IPS DF 19.7 (cell line): Measurements from ENCODE around the gene HES5.
"Not testable (repeated sequence)": the region's sequence is repeated elsewhere in the genome, so short reads cannot be mapped to it uniquely, and the experiment has no call there.

Source experiments
- DNase-seq: peaks from one replicate; pipeline ENCODE4 v3.0.0-alpha.2; 2013; ENCODE audit warnings: low read depth, low spot score

HES5 gene

GRCh38 chr1:2529784-2530512 lies at the start of gene HES5:
Gene HES5 (minus strand): TSS chr1:2530263. CDS start chr1:2530164, 99 bp downstream.
- no peak for DNase-seq

GRCh38 chr1:2578758-2579118 lies 48.7 kb upstream of the HES5 start:
- DNase-seq, result no peak

DNA sequence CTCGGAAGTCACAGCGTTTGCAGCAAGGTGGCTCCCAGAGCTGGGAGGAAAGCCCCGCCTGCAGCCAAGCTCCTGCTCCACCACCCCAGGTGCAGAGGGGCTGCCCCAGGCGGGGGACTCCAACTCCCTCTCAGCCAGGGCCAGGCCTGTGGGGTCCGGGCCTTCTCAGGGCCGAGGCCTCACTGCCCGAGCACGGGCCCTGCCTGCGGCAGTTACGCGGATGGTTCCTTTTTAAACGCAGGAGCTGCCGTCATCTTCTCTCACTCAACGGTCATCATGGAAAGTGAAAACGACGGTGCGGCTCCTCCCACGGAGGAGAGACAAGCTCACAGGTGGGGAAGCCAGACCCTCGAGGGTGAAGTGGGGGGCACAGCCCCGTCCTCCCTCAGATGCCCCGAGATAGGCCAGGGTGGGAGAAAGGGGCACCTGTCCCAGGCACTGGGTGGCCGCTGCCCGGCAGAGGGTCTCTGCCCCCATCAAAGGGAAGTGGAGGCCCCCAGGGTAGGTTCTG lies 47.6 kb upstream of the HES5 start:
- DNase-seq, result not testable (repeated sequence)

GRCh38 chr1:2575801-2576663 lies 46.0 kb upstream of the HES5 start:
- DNase-seq, result no peak

DNA sequence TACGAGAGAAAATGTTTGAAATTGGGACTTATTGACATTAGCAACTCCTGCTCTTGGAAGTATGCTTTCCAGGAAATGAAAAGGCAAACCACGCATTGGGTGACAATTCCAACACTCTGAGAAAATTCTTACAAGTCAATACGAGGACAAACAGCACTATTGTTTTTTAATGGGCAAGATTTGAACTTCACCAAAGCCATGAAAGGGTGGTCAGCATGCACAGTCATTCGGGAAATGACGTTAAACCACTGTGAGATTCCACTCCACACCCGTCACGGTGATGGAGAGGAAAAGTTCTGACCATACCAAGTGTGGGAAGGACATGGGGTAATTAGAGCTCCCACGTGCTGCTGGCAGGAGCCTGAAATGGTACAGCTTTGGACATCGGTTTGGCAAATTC lies 44.3 kb upstream of the HES5 start:
- DNase-seq, result no peak

DNA sequence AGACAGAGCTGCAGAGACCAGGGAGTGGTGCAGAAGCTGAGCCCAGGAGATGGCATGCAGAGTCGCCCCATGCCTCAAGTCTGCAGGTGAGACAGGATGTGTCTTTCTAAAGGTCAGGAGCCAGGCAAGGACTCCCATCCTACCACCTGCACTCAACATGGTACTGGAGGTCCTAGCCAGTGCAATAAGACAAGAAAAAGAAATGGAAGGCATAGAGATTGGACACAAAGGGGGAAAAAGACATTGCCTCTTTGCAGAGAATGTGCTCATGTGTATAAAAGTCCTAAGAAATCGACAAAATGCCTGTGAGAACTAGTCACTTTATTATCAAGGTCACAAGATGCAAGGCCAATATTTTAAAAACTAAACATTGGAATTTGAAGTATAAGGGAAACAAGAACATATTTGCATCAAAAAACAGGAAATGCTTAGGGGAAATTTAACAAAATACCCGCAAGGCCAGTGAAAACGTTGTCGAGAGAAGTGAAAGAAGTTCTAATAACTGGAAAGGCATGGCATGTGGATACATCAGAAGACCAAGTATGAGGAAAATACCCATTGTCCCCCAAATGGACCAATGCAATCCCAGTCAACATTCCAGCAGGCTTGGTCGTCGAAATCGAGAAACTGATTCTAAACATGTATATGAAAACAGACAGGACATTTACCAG lies 43.3 kb upstream of the HES5 start:
- no peak for DNase-seq

GRCh38 chr1:2571348-2571747 lies 41.3 kb upstream of the HES5 start:
- no peak for DNase-seq

- no peak for DNase-seq
Measured at GRCh38 chr1:2570332-2570731, 40.3 kb upstream of the HES5 start.

DNA sequence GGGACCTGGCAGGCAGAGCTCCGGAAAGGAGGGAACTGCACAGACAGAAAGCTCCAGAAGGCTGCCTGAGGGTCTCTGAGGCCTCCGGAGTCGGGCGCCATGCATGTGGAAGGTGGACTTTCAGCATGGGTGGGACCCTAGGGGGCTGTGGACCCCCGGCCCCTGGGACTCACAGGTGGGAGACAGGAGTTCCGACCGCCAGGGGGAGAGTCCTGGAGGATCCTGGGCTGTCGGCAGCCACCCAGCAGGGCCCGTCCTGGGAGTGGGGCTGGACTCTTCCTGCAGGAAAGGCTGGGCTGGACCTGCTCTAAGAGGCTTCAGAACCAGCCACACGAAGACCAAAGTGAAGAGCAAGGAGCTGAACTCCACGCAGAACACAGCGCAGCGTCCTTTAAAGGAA lies 39.6 kb upstream of the HES5 start:
- DNase-seq, result not testable (repeated sequence)

GRCh38 chr1:2569060-2569459 lies 39.0 kb upstream of the HES5 start:
- DNase-seq, result no peak

DNA sequence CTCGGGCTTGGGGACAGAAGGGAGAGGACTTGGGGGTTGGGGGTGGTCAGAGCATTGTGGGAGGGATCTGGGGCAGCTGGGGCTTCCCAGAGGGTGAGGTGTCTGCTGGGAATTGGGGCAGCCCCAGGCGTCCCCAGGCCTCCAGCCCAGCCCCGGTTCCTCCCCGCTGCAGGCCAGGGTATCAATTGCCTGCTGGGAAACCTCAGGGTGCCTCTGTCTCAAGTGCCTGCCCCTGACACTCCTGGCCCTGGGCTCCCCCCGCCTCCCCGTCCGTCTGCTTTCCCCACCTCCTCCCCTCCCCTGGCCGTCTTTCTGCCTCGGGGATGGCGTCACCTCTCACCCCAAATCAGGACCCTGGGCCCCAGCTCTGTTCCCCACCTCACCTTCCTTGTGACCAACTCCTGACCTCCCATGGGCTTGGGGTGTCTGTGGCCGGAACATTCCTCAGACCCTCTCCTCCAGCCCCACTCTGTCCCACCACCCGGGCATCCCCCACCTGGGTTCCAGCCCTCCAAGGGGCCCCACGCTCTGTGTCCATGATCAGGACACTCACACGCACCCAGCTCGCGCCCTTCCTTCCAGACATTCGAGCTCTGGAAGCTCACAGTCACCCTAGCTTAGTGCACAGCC lies 38.2 kb upstream of the HES5 start:
- not testable (repeated sequence) for DNase-seq

GRCh38 chr1:2567083-2567679 lies 37.1 kb upstream of the HES5 start:
- DNase-seq, result no peak

- no peak for DNase-seq
Measured at GRCh38 chr1:2566101-2567045, 36.3 kb upstream of the HES5 start.

DNA sequence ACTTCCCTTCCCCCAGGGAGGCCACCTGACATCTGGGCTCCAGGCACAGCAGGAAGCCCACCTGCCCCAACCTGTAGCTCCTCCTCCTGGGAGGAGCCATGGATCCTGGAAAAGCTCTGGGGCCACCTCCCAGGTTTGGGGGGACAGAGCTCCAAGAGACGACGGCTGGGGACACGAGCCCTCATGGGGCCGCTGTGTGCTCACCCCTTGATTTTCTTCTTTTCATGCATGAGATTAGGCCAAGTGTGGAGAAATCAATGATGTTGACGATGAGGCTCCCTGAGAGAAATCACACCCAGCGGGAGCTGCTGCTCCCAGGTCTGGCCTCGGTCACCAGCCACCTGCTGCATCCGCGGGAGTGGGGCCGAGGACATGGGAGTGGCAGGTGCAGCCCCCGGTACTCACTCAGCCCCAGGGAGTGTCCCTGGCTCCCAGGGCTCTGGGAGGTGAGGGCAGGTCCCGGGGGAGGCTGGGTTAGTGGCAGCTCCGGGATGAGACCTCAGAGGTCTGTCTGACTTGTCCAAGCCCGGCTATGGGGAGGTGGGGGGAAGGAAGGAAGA lies 34.8 kb upstream of the HES5 start:
- DNase-seq, result no peak

GRCh38 chr1:2564006-2564814 lies 34.1 kb upstream of the HES5 start:
- no peak for DNase-seq

DNA sequence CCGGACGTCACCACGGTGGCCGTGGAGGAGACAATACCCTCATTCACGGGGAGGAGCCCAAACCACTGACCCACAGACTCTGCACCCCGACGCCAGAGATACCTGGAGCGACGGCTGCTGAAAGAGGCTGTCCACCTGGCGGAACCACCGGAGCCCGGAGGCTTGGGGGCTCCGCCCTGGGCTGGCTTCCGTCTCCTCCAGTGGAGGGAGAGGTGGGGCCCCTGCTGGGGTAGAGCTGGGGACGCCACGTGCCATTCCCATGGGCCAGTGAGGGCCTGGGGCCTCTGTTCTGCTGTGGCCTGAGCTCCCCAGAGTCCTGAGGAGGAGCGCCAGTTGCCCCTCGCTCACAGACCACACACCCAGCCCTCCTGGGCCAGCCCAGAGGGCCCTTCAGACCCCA lies 33.1 kb upstream of the HES5 start:
- no peak for DNase-seq

DNA sequence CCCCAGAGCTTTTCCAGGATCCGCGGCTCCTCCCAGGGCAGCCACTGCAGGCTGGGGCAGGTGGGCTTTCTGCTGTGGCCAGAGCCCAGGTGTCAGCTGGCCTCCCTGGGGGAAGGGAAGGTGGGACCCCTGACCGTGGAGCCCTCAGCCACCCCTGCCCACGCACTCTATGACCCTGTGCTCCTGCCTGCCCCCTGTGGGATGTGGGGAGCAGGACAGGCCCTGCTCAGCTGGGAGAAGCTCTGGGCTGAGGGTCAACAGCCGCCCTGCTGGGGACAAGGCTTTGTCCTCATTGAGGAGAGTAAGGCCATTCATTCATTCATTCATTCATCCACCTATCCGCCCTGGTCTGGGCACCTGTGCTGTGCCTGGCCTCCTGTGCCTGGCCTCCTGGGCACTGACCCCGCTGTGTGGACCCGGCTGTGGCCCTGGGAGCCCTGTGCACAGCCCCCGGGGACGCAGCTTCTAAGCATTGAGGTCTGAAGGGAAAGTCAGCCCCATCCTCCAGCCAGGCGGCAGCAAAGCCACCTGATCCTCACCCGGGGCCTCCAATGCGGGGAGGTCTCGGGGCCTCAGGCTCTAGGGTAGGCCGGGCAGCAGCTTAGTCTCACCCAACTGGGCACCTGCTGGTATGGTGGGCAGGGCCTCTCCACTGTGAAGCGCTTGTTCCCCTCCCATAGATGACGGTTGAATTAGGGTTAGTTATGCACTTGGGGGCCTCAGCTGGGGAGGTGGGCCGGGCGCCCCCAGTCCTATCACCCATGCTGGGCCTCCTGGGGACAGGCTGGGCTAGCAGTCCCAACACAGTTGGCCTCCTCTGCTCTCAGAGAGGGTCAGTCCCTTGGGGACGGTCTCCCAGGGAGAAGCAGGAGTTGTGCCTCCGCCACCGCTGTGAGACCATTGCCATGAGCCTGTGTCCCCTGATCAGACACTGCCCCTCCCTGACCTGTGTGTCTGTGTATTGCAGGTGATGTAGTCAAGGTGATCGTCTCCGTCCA lies 32.1 kb upstream of the HES5 start:
- no peak for DNase-seq

DNA sequence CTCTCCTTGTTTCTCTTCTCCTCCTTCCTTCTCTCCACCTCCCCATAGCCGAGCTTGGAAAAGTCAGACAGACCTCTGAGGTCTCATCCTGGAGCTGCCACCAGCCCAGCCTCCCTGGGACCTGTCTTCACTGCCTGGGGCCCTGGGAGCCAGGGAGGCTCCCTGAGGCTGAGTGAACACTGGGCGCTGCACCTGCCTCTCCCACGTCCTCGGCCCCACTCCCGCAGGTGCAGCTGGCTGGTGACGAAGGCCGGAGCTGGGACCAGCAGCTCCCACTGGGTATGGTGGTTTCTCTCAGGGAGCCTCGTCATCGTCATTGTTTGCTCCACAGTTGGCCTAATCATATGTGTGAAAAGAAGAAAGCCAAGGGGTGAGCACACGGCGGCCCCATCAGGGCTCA lies 31.4 kb upstream of the HES5 start:
- DNase-seq, result no peak
